Glomerular visceral epithelial cell (primary cell): ENCODE measurements around the gene TCAIM.

Experiments used
- DNase-seq: peaks from one replicate; pipeline ENCODE4 v3.0.0-alpha.2; 2016; ENCODE audit errors: extremely low spot score

TCAIM gene

DNA sequence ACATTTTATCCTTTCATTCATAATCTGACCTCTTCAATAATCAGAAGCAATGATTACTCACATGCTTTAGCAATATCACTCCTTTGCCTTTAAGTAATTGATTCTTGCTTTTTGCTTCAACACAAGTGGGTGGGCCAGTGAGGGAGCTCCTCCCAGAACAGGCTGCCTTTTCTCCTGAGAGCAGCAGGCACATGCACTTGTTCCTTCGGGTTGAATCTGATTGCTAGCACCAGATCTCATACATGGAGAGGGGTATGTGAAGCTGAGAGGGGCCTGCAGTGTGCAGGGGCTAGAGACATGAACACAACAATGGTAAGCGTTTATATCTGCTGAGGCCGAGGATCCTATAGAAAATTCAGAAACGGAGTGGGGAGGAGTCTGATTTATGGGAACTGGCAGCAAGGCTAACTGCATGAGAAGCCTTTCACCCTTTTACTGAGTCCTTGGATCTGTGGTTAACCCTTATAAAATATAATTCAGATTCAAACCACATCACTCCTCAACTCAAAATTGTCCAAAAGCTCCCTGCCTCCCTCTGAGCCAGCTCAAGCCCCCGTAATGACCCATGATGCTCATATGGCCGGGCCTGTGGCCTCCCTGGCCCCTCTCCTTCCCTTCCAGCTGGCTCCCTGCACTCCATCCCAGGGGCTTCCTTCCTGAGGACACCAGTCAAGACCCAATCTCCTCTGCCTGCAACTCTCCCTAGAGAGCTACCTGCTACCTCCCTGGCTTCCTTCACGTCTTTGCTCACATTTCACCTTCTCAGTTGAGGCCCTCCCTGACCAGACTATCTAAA is 106.5 kb downstream of the TCAIM start:
- no peak for DNase-seq

- no peak for DNase-seq
Measured at GRCh38 chr3:44445786-44446185, 107.2 kb downstream of the TCAIM start.

- no peak for DNase-seq
Measured at GRCh38 chr3:44446929-44447328, 108.4 kb downstream of the TCAIM start.

DNA sequence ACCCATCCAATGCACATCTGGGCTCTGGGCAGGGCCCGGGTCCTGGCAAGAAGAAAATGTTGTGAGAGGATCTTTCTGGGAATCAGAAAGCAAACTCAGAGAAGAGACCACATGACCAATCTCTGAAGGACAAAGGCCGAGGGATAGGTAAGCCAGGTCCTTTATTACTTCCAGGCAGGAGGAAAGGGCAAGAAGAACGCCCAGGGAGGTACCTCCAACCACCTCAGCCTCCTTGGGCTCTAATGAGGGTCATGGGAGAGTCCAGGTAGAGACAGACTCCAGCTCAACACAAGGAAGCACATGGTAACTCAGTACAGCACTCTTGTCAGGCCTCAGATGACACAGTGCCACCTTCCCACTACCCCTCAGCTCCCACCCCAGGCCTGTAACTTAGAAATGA is 112.9 kb downstream of the TCAIM start:
- DNase-seq = no peak

GRCh38 chr3:44454258-44454657 is 115.7 kb downstream of the TCAIM start:
- DNase-seq = no peak

DNA sequence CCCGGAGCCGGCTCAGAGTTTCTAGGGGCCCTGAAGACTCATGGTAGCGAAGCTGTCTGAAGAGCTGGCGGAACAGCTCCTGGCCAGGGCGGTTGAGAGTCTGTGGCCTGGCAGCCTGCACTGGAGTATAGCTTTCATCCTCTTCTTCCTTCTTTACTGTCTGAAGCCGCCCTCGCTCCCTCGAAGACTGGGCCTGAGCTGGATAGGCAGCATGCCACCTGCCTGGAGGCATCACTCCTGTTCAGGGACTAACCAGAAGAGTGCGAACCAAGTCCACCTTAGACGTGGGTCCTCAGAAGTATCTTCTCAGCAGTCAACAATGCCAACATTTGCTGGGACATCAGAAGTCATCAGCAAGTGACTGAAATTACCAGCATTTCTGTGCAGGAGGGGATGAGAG is 116.8 kb downstream of the TCAIM start:
- no peak for DNase-seq
